Natural killer cell treated with Interleukin-12 subunit alpha and Interleukin-12 subunit beta and Interleukin-15 and Interleukin-18, amount 100 ng/mL, for 72 hours (primary cell): ENCODE data around the gene SLC13A3. TPM values are rescaled to one million over a fixed set of nuclear protein-coding genes. Genes with fewer than 3 reads are reported as not detected.
A peak's percentile ranks its signal among the peaks of the same experiment; 100 is the strongest.

ENCODE experiments used
- ATAC-seq, 2 donors: fragments of 150-1000 bp; cut with Tn5 transposase in 1 of 2; sonication (Bioruptor Pico), chemical (Tn5 transposase) in 1 of 2; 2 replicates each; pipeline ENCODE4 v1.10.0; 2021
- DNase-seq: peaks from one replicate; pipeline ENCODE4 v3.0.0; 2022; ENCODE audit warnings: low spot score
- H3K27ac Mint-ChIP-seq, 2 donors: 1 replicate in 1 of 2; 2 replicates in 1 of 2; pipeline ENCODE4 v1.8.0; 2022; ENCODE audit warnings: mixed read lengths in 2 of 2, mild to moderate bottlenecking in 1 of 2, moderate library complexity in 1 of 2
- H3K27me3 Mint-ChIP-seq, 2 donors: 1 replicate in 1 of 2; 2 replicates in 1 of 2; pipeline ENCODE4 v1.8.0; 2022; ENCODE audit warnings: mixed read lengths in 2 of 2
- H3K36me3 Mint-ChIP-seq: one replicate; pipeline ENCODE4 v1.8.0; 2022; ENCODE audit warnings: mixed read lengths
- H3K4me1 Mint-ChIP-seq, 2 donors: 1 replicate in 1 of 2; 2 replicates in 1 of 2; pipeline ENCODE4 v1.8.0; 2022; ENCODE audit warnings: low read depth in 2 of 2, mixed read lengths in 2 of 2, mild to moderate bottlenecking in 1 of 2
- H3K4me3 Mint-ChIP-seq: one replicate; pipeline ENCODE4 v1.8.0; 2022; ENCODE audit warnings: mixed read lengths
- H3K9me3 Mint-ChIP-seq: 2 replicates; pipeline ENCODE4 v1.8.0; 2022; ENCODE audit warnings: mixed read lengths
- total RNA-seq, 2 donors: library from RNA; stranded (reverse); gene quantifications; one replicate each; pipeline ENCODE4 v1.2.3, GENCODE V29; 2022

SLC13A3 gene
- total RNA-seq, 2 donors from 2014 or later = 0.47 to 0.55 TPM

GRCh38 chr20:46588532-46589511 is 62.4 kb downstream of the SLC13A3 start:
- ATAC-seq = peak; percentile 59 to 61

GRCh38 chr20:46587986-46588385 is 63.3 kb downstream of the SLC13A3 start:
- no peak for DNase-seq
- Mint-ChIP-seq H3K4me1 (peaks cover 6 to 7% of the 10 kb centered on the region in 2 donors), H3K27me3 (no peaks in the 10 kb centered on the region), H3K9me3 (no peaks in the 10 kb centered on the region), H3K27ac (no peak overlapping the region), H3K4me3 (no peak overlapping the region), H3K36me3 (no peaks in the 10 kb centered on the region)
- ATAC-seq = no peak

More at GRCh38 chr20:46588532-46589511, 62.4 kb downstream of the SLC13A3 start:
- no peaks in the 10 kb centered on the region for H3K36me3 Mint-ChIP-seq
- H3K27me3 Mint-ChIP-seq = no peaks in the 10 kb centered on the region
- H3K4me1 Mint-ChIP-seq = peaks cover 6 to 7% of the 10 kb centered on the region in 2 donors
- H3K9me3 Mint-ChIP-seq = no peaks in the 10 kb centered on the region
- no peak for DNase-seq
- no peak overlapping the region for H3K27ac Mint-ChIP-seq
- H3K4me3 Mint-ChIP-seq = peak overlapping the region; percentile 40

GRCh38 chr20:46586724-46587123 is 64.5 kb downstream of the SLC13A3 start:
- no peaks in the 10 kb centered on the region for H3K9me3 Mint-ChIP-seq
- H3K27me3 Mint-ChIP-seq = no peaks in the 10 kb centered on the region
- H3K27ac Mint-ChIP-seq = no peak overlapping the region
- ATAC-seq (no peak), DNase-seq (no peak)
- H3K4me1 Mint-ChIP-seq = peaks cover 6 to 7% of the 10 kb centered on the region in 2 donors
- no peaks in the 10 kb centered on the region for H3K36me3 Mint-ChIP-seq
- no peak overlapping the region for H3K4me3 Mint-ChIP-seq

GRCh38 chr20:46584508-46584907 is 66.8 kb downstream of the SLC13A3 start:
- no peaks in the 10 kb centered on the region for H3K9me3 Mint-ChIP-seq
- no peak overlapping the region for H3K4me3 Mint-ChIP-seq
- DNase-seq = no peak
- no peaks in the 10 kb centered on the region for H3K36me3 Mint-ChIP-seq
- H3K27ac Mint-ChIP-seq = no peak overlapping the region
- no peak for ATAC-seq
- peaks cover 5 to 6% of the 10 kb centered on the region in 2 donors for H3K27me3 Mint-ChIP-seq
- peaks cover 6 to 7% of the 10 kb centered on the region in 2 donors for H3K4me1 Mint-ChIP-seq

- H3K4me3 Mint-ChIP-seq = no peak overlapping the region
- H3K27ac Mint-ChIP-seq = no peak overlapping the region
- DNase-seq = no peak
- no peak for ATAC-seq
- H3K4me1 Mint-ChIP-seq = no peaks in the 10 kb centered on the region
- H3K36me3 Mint-ChIP-seq = no peaks in the 10 kb centered on the region
- H3K9me3 Mint-ChIP-seq = no peaks in the 10 kb centered on the region
- peaks cover 5 to 6% of the 10 kb centered on the region in 2 donors for H3K27me3 Mint-ChIP-seq
These were observed 67.6 kb downstream of the SLC13A3 start for GRCh38 chr20:46583411-46584214.

- DNase-seq (no peak), ATAC-seq (no peak)
- Mint-ChIP-seq H3K4me3 (no peak overlapping the region), H3K27ac (no peak overlapping the region), H3K4me1 (no peaks in the 10 kb centered on the region), H3K36me3 (no peaks in the 10 kb centered on the region), H3K9me3 (no peaks in the 10 kb centered on the region), H3K27me3 (peaks cover 5 to 6% of the 10 kb centered on the region in 2 donors)
These were observed 68.6 kb downstream of the SLC13A3 start for GRCh38 chr20:46582648-46583047.

GRCh38 chr20:46581391-46581790 is 69.9 kb downstream of the SLC13A3 start:
- no peaks in the 10 kb centered on the region for H3K4me1 Mint-ChIP-seq
- ATAC-seq = no peak
- peaks cover 5 to 6% of the 10 kb centered on the region in 2 donors for H3K27me3 Mint-ChIP-seq
- DNase-seq = no peak
- no peaks in the 10 kb centered on the region for H3K9me3 Mint-ChIP-seq
- H3K27ac Mint-ChIP-seq = no peak overlapping the region
- no peaks in the 10 kb centered on the region for H3K36me3 Mint-ChIP-seq
- no peak overlapping the region for H3K4me3 Mint-ChIP-seq

GRCh38 chr20:46580613-46581205 is 70.5 kb downstream of the SLC13A3 start:
- H3K27me3 Mint-ChIP-seq = peaks cover 5 to 6% of the 10 kb centered on the region in 2 donors
- no peak for DNase-seq
- no peak overlapping the region for H3K4me3 Mint-ChIP-seq
- no peaks in the 10 kb centered on the region for H3K36me3 Mint-ChIP-seq
- H3K27ac Mint-ChIP-seq = no peak overlapping the region
- peaks cover 0 to 6% of the 10 kb centered on the region in 2 donors for H3K4me1 Mint-ChIP-seq
- H3K9me3 Mint-ChIP-seq = no peaks in the 10 kb centered on the region
- no peak for ATAC-seq

- no peaks in the 10 kb centered on the region for H3K9me3 Mint-ChIP-seq
- H3K27ac Mint-ChIP-seq = no peak overlapping the region
- ATAC-seq = no peak
- peaks cover 5 to 11% of the 10 kb centered on the region in 2 donors for H3K4me1 Mint-ChIP-seq
- no peak for DNase-seq
- H3K4me3 Mint-ChIP-seq = no peak overlapping the region
- peaks cover 6 to 7% of the 10 kb centered on the region in 2 donors for H3K27me3 Mint-ChIP-seq
- no peaks in the 10 kb centered on the region for H3K36me3 Mint-ChIP-seq
These were observed 72.5 kb downstream of the SLC13A3 start for GRCh38 chr20:46578745-46579144.

GRCh38 chr20:46576774-46577395 is 74.4 kb downstream of the SLC13A3 start:
- Mint-ChIP-seq H3K27me3 (peaks cover 6 to 10% of the 10 kb centered on the region in 2 donors), H3K4me3 (no peak overlapping the region), H3K36me3 (no peaks in the 10 kb centered on the region), H3K9me3 (no peaks in the 10 kb centered on the region), H3K4me1 (peaks cover 11 to 17% of the 10 kb centered on the region in 2 donors), H3K27ac (no peak overlapping the region)
- DNase-seq = no peak
- no peak for ATAC-seq

GRCh38 chr20:46575937-46576461 is 75.3 kb downstream of the SLC13A3 start:
- DNase-seq (no peak), ATAC-seq (peak; percentile 61 to 70)
- no peaks in the 10 kb centered on the region for H3K9me3 Mint-ChIP-seq
- peaks cover 11 to 21% of the 10 kb centered on the region in 2 donors for H3K4me1 Mint-ChIP-seq
- no peaks in the 10 kb centered on the region for H3K36me3 Mint-ChIP-seq
- H3K27me3 Mint-ChIP-seq = peaks cover 7 to 9% of the 10 kb centered on the region in 2 donors
- H3K27ac Mint-ChIP-seq = peak overlapping the region in 1 of 2 donors; percentile 29
- no peak overlapping the region for H3K4me3 Mint-ChIP-seq

GRCh38 chr20:46575394-46575793 is 75.9 kb downstream of the SLC13A3 start:
- Mint-ChIP-seq H3K27me3 (peaks cover 7 to 9% of the 10 kb centered on the region in 2 donors), H3K4me3 (no peak overlapping the region), H3K36me3 (no peaks in the 10 kb centered on the region), H3K4me1 (peaks cover 11 to 21% of the 10 kb centered on the region in 2 donors), H3K27ac (peak overlapping the region in 1 of 2 donors; percentile 29), H3K9me3 (no peaks in the 10 kb centered on the region)
- DNase-seq (no peak), ATAC-seq (no peak)
